Activated CD8-positive, alpha-beta T cell treated with anti-CD3 and anti-CD28 coated beads, Interleukin-2, amount 10 ng/mL, durations not matched to agents 7 days and 5 days (primary cell): ENCODE results near the gene SLC25A22. TPM values are rescaled to one million over a fixed set of nuclear protein-coding genes. Genes with fewer than 3 reads are reported as not detected.

Source experiments
- ATAC-seq: fragments of 150-1000 bp; cut with Tn5 transposase; one replicate; pipeline ENCODE4 v1.10.0; 2021; ENCODE audit warnings: moderate library complexity
- CTCF ChIA-PET: fragments of 350-600 bp; sonication (Branson Sonifier 250); formaldehyde crosslinking; loops from one replicate; lab custom pipeline; 2021; ENCODE audit warnings: antibody characterized with exemption; lab: Charles Lee
- POLR2A ChIA-PET: fragments of 350-600 bp; sonication (Branson Sonifier 250); formaldehyde crosslinking; loops from one replicate; lab custom pipeline; 2021; ENCODE audit warnings: antibody characterized with exemption; lab: Charles Lee
- DNase-seq: peaks from one replicate; pipeline ENCODE4 v3.0.0-alpha.2; 2020
- H3K27ac Mint-ChIP-seq: one replicate; pipeline ENCODE4 v1.8.0; 2021; ENCODE audit warnings: mild to moderate bottlenecking, mixed read lengths
- H3K27me3 Mint-ChIP-seq: one replicate; pipeline ENCODE4 v1.8.0; 2021; ENCODE audit warnings: low read depth, mixed read lengths
- H3K36me3 Mint-ChIP-seq: one replicate; pipeline ENCODE4 v1.8.0; 2021; ENCODE audit warnings: low read depth, mixed read lengths
- H3K4me1 Mint-ChIP-seq: one replicate; pipeline ENCODE4 v1.8.0; 2021; ENCODE audit warnings: low read depth, mixed read lengths
- H3K4me3 Mint-ChIP-seq: one replicate; pipeline ENCODE4 v1.8.0; 2021; ENCODE audit warnings: mild to moderate bottlenecking, mixed read lengths
- H3K9me3 Mint-ChIP-seq: one replicate; pipeline ENCODE4 v1.8.0; 2022; ENCODE audit warnings: mixed read lengths; ENCODE audit not compliant: insufficient read depth
- total RNA-seq, 2 experiments: library from RNA; stranded (reverse); gene quantifications; one replicate each; pipeline ENCODE4 v1.2.3, GENCODE V29; 2021

Gene SLC25A22
- total RNA-seq, 2 experiments from 2014 or later, result 51.2 to 56.4 TPM

DNA sequence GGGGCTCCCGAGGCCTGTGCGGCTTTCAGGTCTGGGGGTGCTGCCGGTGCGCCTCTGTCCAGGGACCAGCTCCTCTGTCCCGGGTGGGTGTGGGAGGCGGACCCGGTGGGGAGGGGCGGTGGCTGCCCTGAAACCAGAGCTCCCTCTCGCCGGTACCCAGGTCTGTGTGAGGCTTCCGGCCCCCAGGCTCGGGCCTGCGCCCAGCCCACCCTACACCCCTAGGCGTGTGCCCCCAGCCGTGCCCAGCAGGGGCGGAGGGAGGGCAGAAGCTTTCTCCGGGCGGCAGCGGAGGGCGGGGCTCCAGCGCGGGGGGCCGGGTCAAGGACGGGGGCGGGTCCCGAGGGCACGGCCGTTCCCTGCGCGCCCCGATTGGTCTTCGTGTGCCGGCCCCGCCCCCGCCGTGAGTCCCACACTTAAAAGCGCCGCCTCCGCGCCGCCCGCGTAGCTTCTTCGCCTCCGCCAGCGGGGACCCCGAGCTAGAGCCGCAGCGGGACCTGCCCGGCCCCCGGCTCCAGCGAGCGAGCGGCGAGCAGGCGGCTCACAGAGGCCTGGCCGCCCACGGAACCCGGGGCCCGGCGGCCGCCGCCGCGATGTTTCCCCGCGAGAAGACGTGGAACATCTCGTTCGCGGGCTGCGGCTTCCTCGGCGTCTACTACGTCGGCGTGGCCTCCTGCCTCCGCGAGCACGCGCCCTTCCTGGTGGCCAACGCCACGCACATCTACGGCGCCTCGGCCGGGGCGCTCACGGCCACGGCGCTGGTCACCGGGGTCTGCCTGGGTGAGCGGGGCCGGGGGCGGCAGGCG, 21.2 kb upstream of the SLC25A22 start:
- peaks cover 17% of the 10 kb centered on the region for H3K4me1 Mint-ChIP-seq
- ChIA-PET CTCF (interaction anchor here (0.8 to 1.6 kb wide), 5 partner anchors 8 to 24 kb away, joined by 3 to 9 read pairs (median 4); partner anchors contain the start of genes CD151, PIDD1, RPLP2 and TSPAN4), POLR2A (interaction anchor here (0.9 to 2.9 kb wide), 6 partner anchors 10 to 612 kb away, joined by 3 to 31 read pairs (median 9); partner anchors contain the start of genes BET1L, CD151, CRACR2B and PIDD1)
- H3K9me3 Mint-ChIP-seq, result no peaks in the 10 kb centered on the region
- peak overlapping the region; percentile 77 for H3K27ac Mint-ChIP-seq
- no peaks in the 10 kb centered on the region for H3K27me3 Mint-ChIP-seq
- ATAC-seq (peak; percentile 77), DNase-seq (peak; percentile 93)
- peaks cover 5% of the 10 kb centered on the region for H3K36me3 Mint-ChIP-seq
- H3K4me3 Mint-ChIP-seq, result peak overlapping the region; percentile 80

GRCh38 chr11:818396-819128, 20.5 kb upstream of the SLC25A22 start, which contains the start of gene PNPLA2:
Gene PNPLA2, plus strand, starts transcription at chr11:818914. Its CDS starts 805 bp downstream, at chr11:819719.
- DNase-seq (no peak), ATAC-seq (no peak)
- H3K9me3 Mint-ChIP-seq, result no peaks in the 10 kb centered on the region
- CTCF ChIA-PET, result interaction anchor here (1.0 to 1.6 kb wide), 2 partner anchors 14 kb away, joined by 4 to 9 read pairs; partner anchors contain the start of genes CD151 and PIDD1
- peak within 1 kb of the TSS; percentile 77 for H3K27ac Mint-ChIP-seq
- H3K4me1 Mint-ChIP-seq, result peaks cover 17% of the 10 kb centered on the region
- POLR2A ChIA-PET, result interaction anchor here (0.9 to 2.9 kb wide), 6 partner anchors 10 to 611 kb away, joined by 3 to 31 read pairs (median 9); partner anchors contain the start of genes BET1L, CD151, CRACR2B and PIDD1
- peaks cover 6% of the 10 kb centered on the region for H3K36me3 Mint-ChIP-seq
- H3K4me3 Mint-ChIP-seq, result peak within 1 kb of the TSS; percentile 80
- H3K27me3 Mint-ChIP-seq, result no peaks in the 10 kb centered on the region

- H3K27me3 Mint-ChIP-seq, result no peaks in the 10 kb centered on the region
- ChIA-PET POLR2A (interaction anchor here (1.2 kb wide), 1 partner anchor 121 kb away, joined by 4 read pairs; the partner anchor contains the start of genes DEAF1 and TMEM80), CTCF (interaction anchor here (0.9 kb wide), 1 partner anchor 16 kb away, joined by 3 read pairs; the partner anchor contains the start of gene CD151)
- peaks cover 28% of the 10 kb centered on the region for H3K4me1 Mint-ChIP-seq
- no peaks in the 10 kb centered on the region for H3K9me3 Mint-ChIP-seq
- ATAC-seq (no peak), DNase-seq (no peak)
- H3K4me3 Mint-ChIP-seq, result no peak overlapping the region
- no peak overlapping the region for H3K27ac Mint-ChIP-seq
- H3K36me3 Mint-ChIP-seq, result peaks cover 21% of the 10 kb centered on the region
These were observed 18.3 kb upstream of the SLC25A22 start for GRCh38 chr11:816433-816779.

DNA sequence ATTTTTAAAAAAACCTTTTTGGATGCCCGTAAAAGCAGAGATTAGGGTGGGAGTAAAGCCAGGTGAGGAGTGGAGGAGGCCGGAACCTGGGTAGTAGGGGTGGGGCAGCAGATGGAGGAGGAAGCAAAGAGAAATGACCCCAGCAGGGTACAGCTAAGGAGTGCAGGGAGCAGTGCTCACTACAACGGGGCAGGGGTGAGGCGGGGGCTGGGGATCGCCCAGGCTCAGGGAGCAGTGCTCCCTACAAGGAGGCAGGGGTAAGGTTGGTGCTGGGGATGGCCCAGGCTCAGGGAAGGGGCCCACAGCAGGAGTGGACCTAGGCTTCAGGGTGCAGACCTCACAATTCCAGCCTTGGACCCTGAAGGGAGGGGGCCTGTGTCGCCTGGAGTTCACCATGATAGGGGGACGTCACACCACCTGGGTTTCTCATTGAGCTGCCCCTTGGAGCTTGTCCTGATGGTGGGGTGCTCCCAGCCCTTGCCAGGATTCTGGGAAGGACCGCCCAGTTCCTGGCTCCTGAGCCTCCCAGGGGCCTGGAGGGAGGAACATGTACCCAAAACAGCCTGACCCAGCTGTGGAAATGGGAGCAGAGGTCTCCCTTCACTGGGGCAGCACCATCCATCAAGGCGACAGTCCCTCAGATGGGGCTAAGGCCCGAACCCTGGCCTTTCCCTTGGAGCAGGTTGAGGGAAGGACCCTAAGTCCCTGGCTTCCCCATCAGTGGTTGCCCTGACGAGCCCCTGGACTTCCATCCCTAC, 17.8 kb upstream of the SLC25A22 start:
- no peak overlapping the region for H3K27ac Mint-ChIP-seq
- no peaks in the 10 kb centered on the region for H3K27me3 Mint-ChIP-seq
- no peak for ATAC-seq
- DNase-seq, result no peak
- peaks cover 29% of the 10 kb centered on the region for H3K4me1 Mint-ChIP-seq
- H3K36me3 Mint-ChIP-seq, result peaks cover 26% of the 10 kb centered on the region
- H3K4me3 Mint-ChIP-seq, result no peak overlapping the region
- ChIA-PET POLR2A (interaction anchor here (1.2 kb wide), 1 partner anchor 121 kb away, joined by 4 read pairs; the partner anchor contains the start of genes DEAF1 and TMEM80), CTCF (interaction anchor here (0.9 kb wide), 1 partner anchor 17 kb away, joined by 3 read pairs; the partner anchor contains the start of gene CD151)
- H3K9me3 Mint-ChIP-seq, result no peaks in the 10 kb centered on the region

DNA sequence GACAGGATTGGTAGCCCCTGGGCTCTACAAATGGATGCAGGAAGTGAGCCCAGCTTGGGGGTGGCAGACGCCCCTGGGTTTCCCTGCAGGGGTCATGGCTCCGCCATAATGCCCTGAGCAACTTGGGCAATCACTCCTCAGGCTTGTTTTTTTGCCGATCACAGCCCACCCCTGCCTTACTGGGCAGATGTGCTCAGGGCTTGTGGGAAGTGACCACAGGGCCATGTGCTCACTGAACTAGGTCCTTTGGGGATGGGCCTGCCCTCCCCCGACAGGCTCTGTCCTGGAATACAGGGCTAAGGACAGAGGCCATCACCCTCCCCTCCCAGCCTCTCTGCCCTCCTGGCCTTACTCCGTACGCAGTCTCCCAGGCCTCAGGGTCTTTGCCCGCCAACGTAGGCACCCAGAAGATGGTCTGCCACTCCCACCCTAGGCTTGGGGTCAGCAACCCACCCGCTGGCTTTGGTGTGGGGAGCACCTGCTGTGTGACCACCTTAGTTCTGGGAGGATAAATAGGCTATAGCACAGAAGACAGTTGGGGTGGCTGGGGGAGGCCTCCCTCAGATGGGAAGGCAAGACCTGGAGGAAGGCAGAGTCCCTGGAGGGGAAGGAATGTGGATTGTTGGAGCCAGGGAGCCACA, 15.5 kb upstream of the SLC25A22 start:
- peaks cover 35% of the 10 kb centered on the region for H3K4me1 Mint-ChIP-seq
- ChIA-PET POLR2A (interaction anchor here (1.4 kb wide), 1 partner anchor 16 kb away, joined by 3 read pairs; no protein-coding TSS in a partner anchor), CTCF (no interaction called here)
- peaks cover 36% of the 10 kb centered on the region for H3K36me3 Mint-ChIP-seq
- H3K27ac Mint-ChIP-seq, result peak overlapping the region; percentile 55
- no peaks in the 10 kb centered on the region for H3K27me3 Mint-ChIP-seq
- no peaks in the 10 kb centered on the region for H3K9me3 Mint-ChIP-seq
- ATAC-seq (no peak), DNase-seq (no peak)
- H3K4me3 Mint-ChIP-seq, result no peak overlapping the region

- no peak for ATAC-seq
- H3K9me3 Mint-ChIP-seq, result no peaks in the 10 kb centered on the region
- H3K27ac Mint-ChIP-seq, result no peak overlapping the region
- H3K36me3 Mint-ChIP-seq, result peaks cover 36% of the 10 kb centered on the region
- H3K4me3 Mint-ChIP-seq, result no peak overlapping the region
- DNase-seq, result no peak
- H3K4me1 Mint-ChIP-seq, result peaks cover 36% of the 10 kb centered on the region
- POLR2A ChIA-PET, result interaction anchor here (1.4 kb wide), 1 partner anchor 17 kb away, joined by 3 read pairs; no protein-coding TSS in a partner anchor
- CTCF ChIA-PET, result no interaction called here
- H3K27me3 Mint-ChIP-seq, result no peaks in the 10 kb centered on the region
These were observed 15.0 kb upstream of the SLC25A22 start for GRCh38 chr11:813072-813455.

DNA sequence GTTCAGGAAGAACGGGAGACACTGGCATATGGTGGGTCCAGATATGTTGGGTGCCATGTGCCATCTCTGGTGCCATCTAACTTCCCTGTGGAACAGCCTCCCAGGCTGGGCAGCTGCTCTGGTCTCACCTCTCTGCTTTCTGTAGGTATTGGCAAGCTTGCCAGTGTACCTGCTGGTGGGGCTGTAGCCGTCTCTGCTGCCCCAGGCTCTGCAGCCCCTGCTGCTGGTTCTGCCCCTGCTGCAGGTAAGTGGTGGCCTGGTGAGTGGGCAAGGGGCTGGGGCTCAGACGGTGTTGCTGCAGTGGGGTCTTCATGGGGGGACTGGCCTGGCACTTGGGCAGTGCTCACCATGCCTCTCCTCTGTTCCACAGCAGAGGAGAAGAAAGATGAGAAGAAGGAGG, 14.3 kb upstream of the SLC25A22 start:
- Mint-ChIP-seq H3K9me3 (no peaks in the 10 kb centered on the region), H3K27ac (peak overlapping the region; percentile 52), H3K27me3 (no peaks in the 10 kb centered on the region), H3K4me3 (peak overlapping the region; percentile 28), H3K4me1 (peaks cover 42% of the 10 kb centered on the region), H3K36me3 (peaks cover 39% of the 10 kb centered on the region)
- DNase-seq, result no peak
- ChIA-PET POLR2A (interaction anchor here (1.4 kb wide), 1 partner anchor 18 kb away, joined by 3 read pairs; no protein-coding TSS in a partner anchor), CTCF (interaction anchor here (1.8 kb wide), 1 partner anchor 7 kb away, joined by 6 read pairs; no protein-coding TSS in a partner anchor)
- ATAC-seq, result no peak

GRCh38 chr11:811446-812245, 13.6 kb upstream of the SLC25A22 start:
- H3K36me3 Mint-ChIP-seq, result peaks cover 39% of the 10 kb centered on the region
- CTCF ChIA-PET, result interaction anchor here (1.8 kb wide), 1 partner anchor 8 kb away, joined by 6 read pairs; no protein-coding TSS in a partner anchor
- no peak for ATAC-seq

DNA sequence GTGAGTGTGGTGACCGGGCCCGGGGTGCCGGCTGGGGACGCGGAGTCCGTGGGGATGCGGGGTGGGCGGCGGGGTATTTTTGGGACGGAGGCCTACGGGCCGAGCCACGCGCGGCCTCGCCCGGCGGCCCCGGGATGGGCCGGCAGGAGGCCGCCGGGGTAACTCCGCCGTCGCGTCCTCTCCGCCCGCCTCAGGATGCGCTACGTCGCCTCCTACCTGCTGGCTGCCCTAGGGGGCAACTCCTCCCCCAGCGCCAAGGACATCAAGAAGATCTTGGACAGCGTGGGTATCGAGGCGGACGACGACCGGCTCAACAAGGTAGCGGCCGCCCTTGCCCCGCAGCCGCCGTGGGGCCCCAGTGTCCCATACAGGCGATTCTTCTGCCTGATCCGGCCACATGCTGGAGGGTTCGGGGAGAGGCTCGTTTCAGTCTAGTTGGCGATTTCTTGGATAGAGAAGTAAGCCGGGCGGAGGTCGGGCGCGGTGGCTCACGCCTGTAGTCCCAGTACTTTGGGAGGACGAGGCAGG, 12.0 kb upstream of the SLC25A22 start:
- CTCF ChIA-PET, result interaction anchor here (1.0 to 1.5 kb wide), 2 partner anchors 10 to 22 kb away, joined by 3 read pairs; partner anchors contain the start of gene CD151
- H3K4me3 Mint-ChIP-seq, result peak overlapping the region; percentile 93
- no peaks in the 10 kb centered on the region for H3K27me3 Mint-ChIP-seq

More at GRCh38 chr11:811446-812245, 13.6 kb upstream of the SLC25A22 start:
- POLR2A ChIA-PET, result no interaction called here
- H3K4me3 Mint-ChIP-seq, result peak overlapping the region; percentile 93
- DNase-seq, result no peak
- H3K27me3 Mint-ChIP-seq, result no peaks in the 10 kb centered on the region
- H3K4me1 Mint-ChIP-seq, result peaks cover 42% of the 10 kb centered on the region
- H3K9me3 Mint-ChIP-seq, result no peaks in the 10 kb centered on the region
- H3K27ac Mint-ChIP-seq, result peak overlapping the region; percentile 89

More for the DNA sequence above, 12.0 kb upstream of the SLC25A22 start:
- H3K9me3 Mint-ChIP-seq, result no peaks in the 10 kb centered on the region
- ATAC-seq (peak; percentile 8), DNase-seq (no peak)
- peaks cover 45% of the 10 kb centered on the region for H3K4me1 Mint-ChIP-seq
- peaks cover 39% of the 10 kb centered on the region for H3K36me3 Mint-ChIP-seq
- peak overlapping the region; percentile 97 for H3K27ac Mint-ChIP-seq
- POLR2A ChIA-PET, result interaction anchor here (0.7 to 2.3 kb wide), 8 partner anchors 10 to 84 kb away, joined by 3 to 27 read pairs (median 6); partner anchors contain the start of genes PNPLA2 and TSPAN4
